HepG2 (cell line): ENCODE data around the gene SGK1.

Source experiments
- BATF2 ChIP-seq: sonication (generic); formaldehyde crosslinking; IDR thresholded peaks from 2 replicates; pipeline ENCODE4 v1.8.0; 2022; ENCODE audit warnings: mild to moderate bottlenecking, missing genetic modification reagents, moderate library complexity
- HMGXB4 ChIP-seq, 2 experiments: sonication (generic) in 1 of 2; formaldehyde crosslinking in 1 of 2; IDR thresholded peaks; 2 replicates each; pipeline versions ENCODE4 v1.4.0 to v1.6.1; 2018 to 2020; ENCODE audit warnings: missing genetic modification reagents in 2 of 2, borderline replicate concordance in 1 of 2, low read depth in 1 of 2, mild to moderate bottlenecking in 1 of 2, missing biosample characterization in 1 of 2
- RAD21 ChIP-seq: fragments of 450-650 bp; formaldehyde crosslinking; IDR thresholded peaks from 2 replicates; pipeline ENCODE4 v1.5.0; 2020; ENCODE audit warnings: mild to moderate bottlenecking
- ZBTB33 ChIP-seq: sonication (generic); formaldehyde crosslinking; IDR thresholded peaks from 2 replicates; pipeline ENCODE4 v1.4.0; 2020; ENCODE audit warnings: missing genetic modification reagents
- ZBTB7A ChIP-seq: sonication (generic); formaldehyde crosslinking; IDR thresholded peaks from 2 replicates; pipeline ENCODE4 v1.8.0; 2022; ENCODE audit warnings: mild to moderate bottlenecking, missing genetic modification reagents

GRCh38 chr6:134165561-134166201 lies 152.2 kb downstream of the SGK1 start:
- TF ChIP-seq BATF2 (CRISPR knock-in tag) (no peak), RAD21 (no peak), HMGXB4 (CRISPR knock-in tag; IDR thresholded peaks at IDR 0.05; ENCODE audit: borderline replicate concordance in 1 of 2, low read depth in 1 of 2) (no peak), ZBTB33 (CRISPR knock-in tag) (no peak), ZBTB7A (CRISPR knock-in tag) (no peak)
